DND-41 (cell line): ENCODE data around the gene ITIH3.

ENCODE experiments used
- ATAC-seq: fragments of 200-7000 bp; cut with Tn5 transposase; 3 replicates; pipeline ENCODE4 v1.9.1; 2021; ENCODE audit warnings: low read depth; ENCODE audit not compliant: insufficient read depth
- DNase-seq: peaks from one replicate; pipeline ENCODE4 v3.0.0-alpha.2; 2020
- H2AFZ ChIP-seq: 2 replicates; pipeline ENCODE4 v1.6.0; 2012; ENCODE audit warnings: low read depth, low read length
- H3K27ac ChIP-seq: 2 replicates; pipeline ENCODE4 v1.5.1; 2012; ENCODE audit warnings: low read length, inconsistent platforms
- H3K27me3 ChIP-seq: fragments of 200-600 bp; sonication (generic); 2 replicates; pipeline ENCODE4 v1.6.0; 2012; ENCODE audit warnings: low read length, mild to moderate bottlenecking, inconsistent platforms; ENCODE audit not compliant: insufficient read depth, poor library complexity
- H3K36me3 ChIP-seq: 2 replicates; pipeline ENCODE4 v1.5.1; 2012; ENCODE audit warnings: low read length, inconsistent platforms; ENCODE audit not compliant: insufficient read depth
- H3K4me1 ChIP-seq: 2 replicates; pipeline ENCODE4 v1.5.1; 2012; ENCODE audit warnings: mild to moderate bottlenecking, low read length; ENCODE audit not compliant: insufficient read depth
- H3K4me2 ChIP-seq: 2 replicates; pipeline ENCODE4 v1.6.0; 2012; ENCODE audit warnings: mild to moderate bottlenecking, moderate library complexity, low read length, inconsistent platforms; ENCODE audit not compliant: insufficient read depth
- H3K4me3 ChIP-seq, 2 experiments: fragments of 200-600 bp in 1 of 2; shearing (Covaris generic) in 1 of 2; 2 replicates each; pipeline ENCODE4 v1.5.1; 2012 to 2016; ENCODE audit warnings: inconsistent platforms in 2 of 2, low read length in 2 of 2, mild to moderate bottlenecking in 2 of 2, low read depth in 1 of 2, moderate library complexity in 1 of 2
- H3K79me2 ChIP-seq: 2 replicates; pipeline ENCODE4 v1.6.0; 2012; ENCODE audit warnings: low read length, inconsistent platforms; ENCODE audit not compliant: insufficient read depth
- H3K9ac ChIP-seq: 2 replicates; pipeline ENCODE4 v1.6.0; 2012; ENCODE audit warnings: low read depth, mild to moderate bottlenecking, inconsistent platforms, low read length, moderate library complexity
- H3K9me3 ChIP-seq: 2 replicates; pipeline ENCODE4 v1.5.1; 2012; ENCODE audit warnings: low read length, moderate library complexity, mild to moderate bottlenecking, inconsistent platforms; ENCODE audit not compliant: insufficient read depth, severe bottlenecking
- H4K20me1 ChIP-seq: 2 replicates; pipeline ENCODE4 v1.6.0; 2012; ENCODE audit warnings: low read length; ENCODE audit not compliant: insufficient read depth
- CTCF ChIP-seq: IDR thresholded peaks from 2 replicates; pipeline ENCODE4 v1.5.1; 2012; ENCODE audit warnings: borderline replicate concordance, low read length, moderate library complexity, mild to moderate bottlenecking; ENCODE audit not compliant: poor library complexity, severe bottlenecking; ENCODE audit errors: extremely low read depth
- EZH2 ChIP-seq: IDR thresholded peaks from 3 replicates; pipeline ENCODE4 v1.6.1; 2012; ENCODE audit warnings: borderline replicate concordance, low read depth, mild to moderate bottlenecking, moderate library complexity, low read length, inconsistent platforms; ENCODE audit not compliant: severe bottlenecking

ITIH3 gene

DNA sequence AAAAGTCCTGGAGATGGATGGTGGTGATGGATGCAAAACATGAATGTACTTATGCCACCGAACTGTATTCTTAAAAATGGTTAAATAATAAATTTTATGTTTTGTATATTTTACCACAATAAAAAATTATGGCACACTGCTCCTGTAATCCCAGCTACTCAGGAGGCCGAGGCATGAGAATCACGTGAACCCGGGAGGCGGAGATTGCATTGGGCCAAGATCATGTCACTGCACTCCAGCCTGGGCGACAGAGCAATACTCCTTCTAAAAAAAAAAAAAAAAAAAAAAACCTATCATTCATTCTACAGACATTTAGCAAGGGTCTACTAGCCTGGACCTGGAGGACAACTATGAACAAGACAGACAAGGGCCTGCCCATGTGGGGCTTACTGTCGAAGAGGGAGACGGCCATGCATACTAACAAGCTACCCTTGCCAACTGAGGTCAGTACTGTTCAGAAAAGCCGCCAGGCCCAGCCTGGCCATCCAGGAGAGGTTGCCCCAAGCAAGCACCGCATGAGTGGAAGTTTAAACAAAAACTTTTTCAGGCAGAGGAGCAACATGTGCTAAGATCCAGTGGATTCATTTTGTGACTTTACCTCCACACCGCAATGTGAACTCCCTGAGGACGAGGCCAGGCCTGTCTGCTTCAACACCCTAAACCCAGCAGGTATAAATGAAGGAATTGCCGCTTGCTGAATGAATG is 21.1 kb upstream of the ITIH3 start:
- no peaks in the 10 kb centered on the region for H4K20me1 ChIP-seq
- TF ChIP-seq CTCF (no peak), EZH2 (no peak)
- H3K9me3 ChIP-seq = no peaks in the 10 kb centered on the region
- no peak for ATAC-seq
- H3K27me3 ChIP-seq = no peaks in the 10 kb centered on the region
- H3K4me2 ChIP-seq = no peak overlapping the region
- H3K27ac ChIP-seq = no peak overlapping the region
- H3K79me2 ChIP-seq = peaks cover 21% of the 10 kb centered on the region
- 0 out of 2 replicates have a peak, but pooled peaks cover 2% of the 10 kb centered on the region for H3K36me3 ChIP-seq
- peaks cover 22% of the 10 kb centered on the region for H3K4me1 ChIP-seq
- no peak overlapping the region for H3K9ac ChIP-seq
- DNase-seq = no peak
- H2AFZ ChIP-seq = no peak overlapping the region
- no peak overlapping the region for H3K4me3 ChIP-seq

DNA sequence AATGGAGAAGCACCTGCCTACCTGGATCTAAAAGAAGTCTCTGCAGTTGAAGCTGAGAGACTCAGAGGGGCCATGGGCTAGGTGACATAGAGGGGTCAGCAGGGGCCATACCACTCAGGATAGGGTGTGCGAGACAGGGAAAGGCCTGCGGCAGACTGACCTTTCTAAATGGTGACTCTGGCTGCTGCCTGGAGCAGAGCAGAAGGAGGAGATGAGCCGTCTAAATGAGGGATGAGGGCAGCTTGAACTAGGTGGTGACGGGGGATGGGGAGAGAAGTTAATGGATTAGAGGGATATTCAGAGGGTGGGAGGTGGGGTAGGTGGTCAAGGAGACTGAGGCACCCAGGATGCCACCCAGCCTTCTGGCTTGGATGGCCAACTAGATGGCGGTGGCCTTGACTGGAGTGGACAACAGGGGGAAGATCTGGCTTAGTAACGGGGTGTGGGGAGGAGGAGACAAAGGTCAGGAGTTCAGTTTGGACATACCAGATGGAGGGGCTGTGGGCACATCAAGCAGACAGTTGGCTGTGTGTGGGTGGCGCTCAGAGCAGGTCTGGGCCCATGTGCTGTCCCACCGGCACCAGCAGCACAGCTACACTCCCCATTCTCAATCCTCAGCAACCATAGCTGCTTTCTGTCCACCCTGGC is 20.4 kb upstream of the ITIH3 start:
- Histone ChIP-seq H3K4me1 (peaks cover 20% of the 10 kb centered on the region), H3K4me3 (no peak overlapping the region), H3K9ac (no peak overlapping the region), H3K79me2 (peaks cover 19% of the 10 kb centered on the region), H4K20me1 (no peaks in the 10 kb centered on the region), H3K27ac (no peak overlapping the region), H3K36me3 (no peaks in the 10 kb centered on the region), H2AFZ (no peak overlapping the region), H3K4me2 (no peak overlapping the region), H3K27me3 (no peaks in the 10 kb centered on the region), H3K9me3 (no peaks in the 10 kb centered on the region)
- ATAC-seq = no peak
- DNase-seq = no peak
- TF ChIP-seq EZH2 (no peak), CTCF (no peak)

GRCh38 chr3:52774901-52775864 is 19.4 kb upstream of the ITIH3 start:
- Histone ChIP-seq H3K4me3 (no peak overlapping the region), H3K79me2 (peaks cover 9% of the 10 kb centered on the region), H3K4me2 (no peak overlapping the region), H3K9ac (no peak overlapping the region), H3K4me1 (peaks cover 10% of the 10 kb centered on the region), H3K9me3 (no peaks in the 10 kb centered on the region), H3K27ac (no peak overlapping the region), H3K36me3 (no peaks in the 10 kb centered on the region), H3K27me3 (no peaks in the 10 kb centered on the region), H2AFZ (no peak overlapping the region; the same call in 1 of the 2 replicates), H4K20me1 (no peaks in the 10 kb centered on the region)
- DNase-seq (no peak), ATAC-seq (no peak)
- TF ChIP-seq EZH2 (no peak), CTCF (no peak)
